ENCODE results near the gene TRIB2. TPM values are rescaled to one million over a fixed set of nuclear protein-coding genes. Genes with fewer than 3 reads are reported as not detected.

The TRIB2 gene
- total and polyA plus RNA-seq, 12 donors = 26.7 to 57.2 (median 36.5) TPM

- H3K36me3 ChIP-seq = no peaks in the 10 kb centered on the region
- peak; percentile 37 to 88 (median 52) for ATAC-seq
- H3K27me3 ChIP-seq = no peaks in the 10 kb centered on the region
- H3K27ac ChIP-seq = peak overlapping the region in 4 of 10 donors; percentile 44 to 70 (median 60)
- TF ChIP-seq CTCF (IDR thresholded peaks at IDR 0.05) = no peak
- DNase-seq = no peak
- H3K4me1 ChIP-seq = peaks cover 0 to 42% (median 22%) of the 10 kb centered on the region in 9 donors
- 69 to 73% methylated on average over 5 of the region's 5 CpGs for WGBS, 2 donors
- H3K4me3 ChIP-seq = no peak overlapping the region
- intact Hi-C loops (cut with DNase I) = loop anchor here in 1 of 10 donors (2.0 kb wide), 1 partner anchor 70 kb away; no protein-coding TSS in a partner anchor
- no peaks in the 10 kb centered on the region for H3K9me3 ChIP-seq
Measured at GRCh38 chr2:12754643-12755042, 37.9 kb downstream of the TRIB2 start.

GRCh38 chr2:12755384-12755783, 38.6 kb downstream of the TRIB2 start:
- Histone ChIP-seq H3K4me3 (no peak overlapping the region), H3K27ac (peak overlapping the region in 2 of 10 donors; percentile 53 to 70), H3K27me3 (no peaks in the 10 kb centered on the region), H3K4me1 (peaks cover 0 to 50% (median 22%) of the 10 kb centered on the region in 9 donors), H3K36me3 (no peaks in the 10 kb centered on the region), H3K9me3 (no peaks in the 10 kb centered on the region)
- ATAC-seq (no peak), DNase-seq (no peak)
- TF ChIP-seq CTCF (IDR thresholded peaks at IDR 0.05) = no peak
- WGBS, 2 donors = 44 to 62% methylated on average over 3 of the region's 3 CpGs
- intact Hi-C loops (cut with DNase I) = loop anchor here in 1 of 10 donors (2.0 kb wide), 1 partner anchor 69 kb away; no protein-coding TSS in a partner anchor

GRCh38 chr2:12759248-12759647, 42.5 kb downstream of the TRIB2 start:
- Histone ChIP-seq H3K27me3 (no peaks in the 10 kb centered on the region), H3K9me3 (peaks cover 0 to 2% (median 0%) of the 10 kb centered on the region in 11 donors), H3K27ac (peak overlapping the region in 3 of 10 donors; percentile 23 to 38 (median 27)), H3K4me1 (peaks cover 0 to 50% (median 23%) of the 10 kb centered on the region in 9 donors), H3K36me3 (no peaks in the 10 kb centered on the region), H3K4me3 (no peak overlapping the region)
- ATAC-seq (peak; percentile 14 to 80 (median 38)), DNase-seq (no peak)
- WGBS, 2 donors = 51 to 66% methylated on average over 4 of the region's 4 CpGs
- TF ChIP-seq CTCF (IDR thresholded peaks at IDR 0.05) = no peak
- intact Hi-C loops (cut with DNase I) = no loop called here

GRCh38 chr2:12761104-12761503, 44.4 kb downstream of the TRIB2 start:
- WGBS, 2 donors = 61 to 66% methylated on average over 6 of the region's 6 CpGs
- no peak for TF ChIP-seq CTCF (IDR thresholded peaks at IDR 0.05)
- intact Hi-C loops (cut with DNase I) = no loop called here
- H3K27me3 ChIP-seq = no peaks in the 10 kb centered on the region
- H3K4me1 ChIP-seq = peaks cover 0 to 37% (median 17%) of the 10 kb centered on the region in 9 donors
- H3K9me3 ChIP-seq = peaks cover 0 to 11% (median 0%) of the 10 kb centered on the region in 11 donors
- ATAC-seq = no peak
- no peak for DNase-seq
- H3K27ac ChIP-seq = no peak overlapping the region
- no peak overlapping the region for H3K4me3 ChIP-seq
- no peaks in the 10 kb centered on the region for H3K36me3 ChIP-seq
